Stimulated activated CD4-positive, alpha-beta T cell treated with anti-CD3 and anti-CD28 coated beads, Interleukin-4, amount 100 ng/mL, for 24 hours (primary cell): ENCODE data around the gene C8B.

Experiments used
- DNase-seq: peaks from one replicate; pipeline ENCODE4 v3.0.0-alpha.2; 2020

Gene C8B

DNA sequence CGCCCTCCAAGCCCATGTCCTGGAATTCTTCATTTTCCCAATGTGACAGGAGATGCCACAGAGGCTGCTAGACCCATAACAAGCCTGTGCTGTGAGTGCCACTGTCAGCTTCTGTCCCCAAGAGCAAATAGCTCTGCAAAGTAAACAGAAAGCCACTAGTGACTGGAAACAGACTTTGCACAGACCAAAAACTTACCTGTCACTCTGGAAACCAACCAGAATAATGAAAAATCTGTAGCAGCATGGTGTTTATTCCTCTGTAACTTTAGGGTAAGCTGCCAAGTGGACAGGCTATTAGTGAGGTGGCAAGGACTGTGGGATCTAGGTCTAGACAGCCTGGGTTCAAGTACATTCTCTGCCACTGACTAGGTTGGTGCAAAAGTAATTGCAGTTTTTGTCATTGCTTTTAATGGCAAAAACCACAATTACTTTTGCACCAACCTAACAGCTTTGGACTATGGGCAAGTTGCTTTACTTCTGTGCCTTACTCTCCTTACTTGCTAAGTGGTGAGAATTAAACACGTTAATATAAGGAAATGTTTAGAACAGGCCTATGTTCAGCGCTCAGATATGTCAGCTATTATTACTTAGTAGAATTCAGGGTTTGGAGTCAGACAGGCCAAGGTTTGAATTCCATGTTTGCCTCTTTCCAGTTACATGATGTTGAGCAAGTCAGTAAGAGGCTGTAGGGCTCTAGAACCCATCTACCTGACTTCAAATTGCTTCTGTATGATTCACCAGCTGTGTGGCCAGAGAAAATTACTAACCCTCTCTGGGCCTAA, at the start of gene C8B:
Gene C8B (minus strand): TSS at position 100 of the 782 bp plus-strand sequence. CDS start 67 bp downstream, at position 33.
- DNase-seq: no peak

DNA sequence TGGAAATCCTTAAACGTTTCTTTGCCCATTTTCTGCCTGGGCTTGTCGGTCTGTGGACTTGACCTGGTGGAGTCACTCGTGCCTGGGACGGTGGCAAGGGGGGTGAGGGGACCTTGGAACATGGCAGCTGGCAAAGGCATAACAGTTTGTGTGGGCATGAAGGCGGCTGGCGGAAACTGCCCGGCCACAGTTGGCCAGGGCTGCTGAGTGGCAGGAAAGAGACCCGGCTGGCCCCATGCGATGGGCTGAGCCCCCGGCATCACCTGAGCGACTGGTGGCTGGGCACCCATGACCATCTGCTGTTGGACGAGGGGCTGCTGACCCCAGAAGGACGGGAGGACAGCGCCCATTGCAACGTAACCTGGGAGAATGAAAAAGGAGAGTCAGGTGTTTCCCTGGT, 49.3 kb upstream of the C8B start:
- no peak for DNase-seq

DNA sequence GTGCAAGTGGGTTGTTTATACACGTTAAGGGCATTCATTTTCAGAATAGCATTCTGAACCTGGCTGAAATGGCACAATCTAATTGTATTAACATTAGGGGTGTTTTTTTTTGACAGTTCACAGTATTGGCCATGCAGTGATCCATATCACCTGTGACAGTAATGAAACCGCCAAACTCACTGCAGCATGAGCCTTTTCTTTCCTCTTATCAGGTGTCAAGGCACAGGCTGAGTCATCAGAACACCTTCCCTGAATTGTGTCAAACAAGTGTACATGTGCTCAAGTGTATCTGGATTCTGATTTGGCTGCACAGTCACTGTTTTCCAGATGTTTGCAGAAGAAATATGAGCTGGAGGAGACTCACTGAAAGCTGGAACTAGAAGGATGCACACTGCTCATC, 47.7 kb upstream of the C8B start:
- no peak for DNase-seq

DNA sequence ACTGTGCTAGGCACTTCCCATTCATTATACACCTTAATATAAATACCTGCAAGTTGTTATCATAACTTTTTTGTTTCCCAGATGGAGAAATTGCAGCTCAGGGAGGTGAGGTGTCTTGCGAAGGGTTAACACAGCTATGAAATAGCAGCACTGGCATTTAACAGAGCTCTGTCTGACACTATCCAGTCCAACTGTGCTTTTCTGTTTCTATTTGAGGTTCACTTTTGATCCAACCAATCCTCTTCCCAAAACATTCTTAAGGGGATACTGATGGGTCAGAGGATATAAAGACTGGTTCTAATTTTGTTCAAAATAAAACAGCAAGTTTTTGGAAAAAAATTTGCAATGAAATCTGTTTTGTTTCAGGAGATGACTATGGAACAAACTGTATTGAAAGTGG, 46.5 kb upstream of the C8B start:
- DNase-seq: no peak

DNA sequence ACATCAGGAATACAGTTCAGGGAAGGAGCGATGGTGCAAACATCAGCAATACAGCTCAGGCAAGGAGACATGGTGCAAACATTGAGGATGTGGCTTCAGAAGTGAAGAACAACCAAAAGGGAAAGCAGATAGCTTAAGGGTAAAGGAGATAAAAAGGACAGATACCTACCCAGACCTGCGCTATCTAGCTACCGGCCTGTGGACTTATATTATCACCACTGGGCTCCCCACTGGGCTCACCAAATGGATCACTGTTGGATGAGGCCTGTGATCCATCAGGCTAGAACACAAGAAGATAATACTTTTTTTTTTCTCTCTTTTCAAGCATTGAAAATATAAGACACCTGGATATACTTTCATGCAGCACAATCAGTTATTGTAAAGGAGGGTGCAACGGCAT, 44.7 kb upstream of the C8B start:
- DNase-seq: no peak

DNA sequence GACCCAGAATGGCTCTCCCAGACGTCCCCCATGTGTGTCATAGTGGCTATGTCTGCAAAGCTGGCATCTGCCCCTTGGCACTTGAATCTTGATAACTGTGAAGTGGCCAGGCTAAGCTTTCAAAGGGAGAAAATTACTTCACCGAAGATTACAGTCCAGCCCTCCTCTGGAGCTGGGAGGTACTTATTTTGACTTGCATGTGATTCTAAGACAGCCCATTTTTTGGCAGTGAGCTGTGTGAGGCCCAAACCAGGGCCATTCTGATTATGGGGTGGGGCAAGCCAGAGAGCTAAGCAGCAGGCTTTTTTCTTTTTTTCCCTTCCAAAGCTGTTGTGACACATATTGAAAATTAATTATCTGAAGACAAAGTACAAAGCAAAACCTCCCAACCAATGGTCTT, 42.1 kb upstream of the C8B start:
- DNase-seq: no peak

DNA sequence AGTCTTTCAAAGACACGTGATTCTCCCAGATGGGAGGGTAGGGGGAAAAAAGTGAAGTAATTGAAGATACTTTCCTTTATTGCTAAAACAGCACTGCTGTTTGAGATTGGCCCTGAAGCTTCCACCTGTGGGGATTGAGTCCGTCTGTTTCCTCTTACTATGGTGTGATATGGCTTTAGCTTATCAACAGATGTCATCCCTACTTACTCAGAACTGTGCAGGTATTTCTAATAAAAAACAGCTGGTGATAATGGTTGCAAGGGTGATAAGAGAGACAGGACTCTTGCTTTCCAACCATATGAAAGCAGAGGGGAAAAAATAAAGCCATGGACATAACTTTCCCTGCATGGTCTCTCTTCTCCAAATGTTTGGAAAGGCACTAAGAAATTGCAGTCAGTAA, 41.7 kb upstream of the C8B start:
- DNase-seq: no peak

DNA sequence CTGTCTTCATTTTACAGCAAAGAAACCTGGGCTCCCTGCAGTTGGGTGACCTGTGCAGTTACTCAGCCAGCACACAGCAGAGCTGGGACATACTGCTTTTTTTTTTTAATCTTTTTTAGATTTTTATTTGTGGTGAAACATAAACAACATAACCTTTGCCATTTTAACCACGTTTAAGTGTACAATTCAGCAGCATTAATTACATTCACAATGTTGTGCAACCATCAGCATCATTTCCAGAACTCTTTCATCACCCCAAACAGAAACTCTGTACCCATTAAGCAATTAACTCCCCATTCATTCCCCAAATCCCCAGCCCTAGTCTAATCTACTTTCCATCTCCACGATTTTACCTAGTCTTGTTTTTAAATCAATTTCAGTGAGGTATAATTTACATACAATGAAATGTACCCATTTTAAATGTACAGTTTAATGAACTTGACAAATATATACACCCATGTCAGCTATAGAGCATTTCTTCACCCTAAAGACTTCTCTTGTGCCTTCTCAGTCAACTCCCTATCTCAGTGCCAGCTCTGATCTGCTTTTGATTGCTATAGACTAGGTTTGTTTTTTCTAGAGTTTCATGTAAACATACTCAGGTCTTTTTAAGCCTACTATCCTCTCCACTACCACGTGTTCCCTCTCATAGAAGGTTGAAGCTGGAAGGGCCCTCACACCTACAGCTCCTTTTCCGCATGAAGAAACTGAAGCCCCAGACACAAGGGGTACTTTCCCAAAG, 37.8 kb upstream of the C8B start:
- no peak for DNase-seq

DNA sequence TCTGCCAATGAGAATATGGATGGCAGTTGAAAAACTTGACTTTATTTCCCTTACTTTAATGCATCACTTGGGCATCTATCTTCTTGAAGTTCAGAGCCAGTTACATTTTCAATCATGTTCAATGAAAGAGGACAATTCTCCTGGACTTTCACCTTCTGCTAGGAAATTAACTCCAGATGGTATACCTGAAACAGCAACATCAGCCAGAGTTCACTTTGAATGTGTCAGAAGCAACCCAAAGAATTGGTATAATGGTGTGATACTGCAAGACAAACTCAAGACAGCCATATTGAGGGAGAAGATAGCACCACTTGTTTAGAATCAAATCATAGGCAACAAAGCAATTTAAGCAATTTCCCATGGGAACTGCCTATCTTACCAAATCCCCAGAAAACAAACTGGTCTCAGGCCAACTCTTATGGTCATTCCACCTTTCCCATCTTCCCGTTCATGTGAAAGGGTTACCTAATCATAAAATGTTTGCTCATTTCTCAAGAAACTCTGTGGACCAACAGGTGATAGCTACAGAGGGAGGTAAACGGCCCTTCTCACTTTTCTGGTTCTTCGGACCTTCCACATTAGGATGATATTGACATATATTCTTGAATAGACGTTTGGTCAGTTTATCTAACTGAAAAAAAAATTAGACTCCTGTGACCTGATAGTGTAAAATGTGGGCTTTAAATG, 29.7 kb upstream of the C8B start:
- no peak for DNase-seq

DNA sequence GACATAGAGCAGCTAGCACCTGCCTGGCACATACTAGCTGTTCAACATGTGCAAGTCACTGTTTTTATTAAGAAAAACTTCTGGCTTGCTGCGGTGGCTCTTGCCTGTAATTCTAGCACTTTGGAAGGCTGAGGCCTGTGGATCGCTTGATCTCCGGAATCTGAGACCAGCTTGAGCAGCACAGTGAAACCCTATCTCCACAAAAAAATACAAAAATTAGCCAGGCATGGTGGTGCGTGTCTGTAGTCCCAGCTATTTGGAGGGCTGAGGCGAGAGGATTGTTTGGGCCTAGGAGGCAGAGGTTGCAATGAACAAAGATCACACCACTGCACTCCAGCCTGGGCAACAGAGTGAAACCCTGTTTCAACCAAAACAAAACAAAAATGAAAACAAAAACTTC, 27.7 kb upstream of the C8B start:
- DNase-seq: no peak

DNA sequence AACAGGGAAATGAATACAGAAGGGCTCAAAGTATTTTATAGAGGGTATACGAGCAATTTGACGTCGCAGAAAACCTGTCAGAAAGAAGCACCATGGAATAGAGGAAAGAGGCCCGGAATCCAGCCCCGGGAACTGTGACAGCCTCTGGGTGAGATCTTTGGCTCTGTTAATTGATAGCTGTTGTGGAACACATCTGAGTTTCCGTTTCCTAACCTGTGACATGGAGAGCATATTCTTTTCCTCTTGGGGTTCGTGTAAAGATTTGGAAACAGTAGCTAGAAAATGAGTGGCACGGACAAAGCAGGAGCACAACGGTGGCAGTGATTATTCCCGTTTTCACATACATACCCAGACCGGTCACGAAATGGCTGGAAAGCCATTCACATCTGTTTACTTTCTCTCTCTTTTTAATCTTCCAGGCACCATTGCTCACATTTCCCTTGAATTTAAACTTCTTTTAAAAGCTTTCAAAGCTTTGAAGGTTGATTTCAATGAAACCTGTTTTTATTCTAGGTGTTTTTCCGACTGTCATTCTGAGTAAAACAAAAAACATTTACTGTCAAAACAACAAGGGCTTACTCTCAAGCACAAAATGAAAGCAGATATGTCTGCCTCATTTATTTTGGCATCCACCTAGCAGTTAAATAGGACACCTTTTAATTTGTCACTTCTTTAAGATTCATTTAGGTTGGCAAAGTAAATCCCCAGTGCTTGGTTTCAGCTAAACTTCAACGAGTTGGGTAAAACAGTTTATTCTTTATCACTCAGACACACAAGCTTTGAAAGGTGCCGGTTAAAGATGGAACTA, 26.7 kb upstream of the C8B start:
- no peak for DNase-seq

DNA sequence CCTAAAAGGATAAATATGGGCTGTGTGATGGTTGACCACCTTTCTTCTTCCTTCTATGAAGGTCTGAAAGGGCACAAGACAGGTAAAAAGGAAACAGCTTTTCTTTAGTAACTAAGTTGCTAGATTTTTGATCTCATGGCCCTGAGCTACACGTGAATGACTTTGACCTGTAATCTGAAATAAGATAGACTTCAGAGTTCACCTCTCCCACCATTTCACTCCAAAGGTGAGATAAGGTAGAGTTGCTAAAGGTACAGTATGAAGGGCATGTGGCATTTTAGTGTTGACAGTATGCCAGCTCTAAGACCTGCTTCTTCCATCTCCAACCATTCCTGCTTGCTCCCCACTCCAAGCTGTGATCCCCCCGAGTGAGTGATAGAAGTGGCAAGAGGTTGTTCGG, 25.8 kb upstream of the C8B start:
- no peak for DNase-seq

DNA sequence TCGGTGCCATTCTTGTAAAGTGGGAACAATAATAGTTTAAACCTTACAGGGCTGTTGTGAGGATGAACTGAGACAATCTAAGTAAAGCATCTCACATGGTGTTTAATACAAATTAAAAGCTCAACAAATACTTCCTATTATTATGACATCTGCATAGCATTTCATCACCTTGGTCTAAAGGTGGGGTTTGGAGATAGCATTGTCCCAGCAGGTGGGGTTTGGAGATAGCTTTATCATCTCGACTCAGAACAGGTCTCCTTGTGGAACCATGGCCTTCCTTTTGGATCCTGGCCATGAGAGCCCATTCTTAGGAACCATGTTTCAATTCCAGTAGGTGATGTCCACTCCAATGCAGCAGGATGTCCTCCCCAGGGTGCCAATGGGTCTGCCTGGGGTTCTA, 20.6 kb upstream of the C8B start:
- no peak for DNase-seq

DNA sequence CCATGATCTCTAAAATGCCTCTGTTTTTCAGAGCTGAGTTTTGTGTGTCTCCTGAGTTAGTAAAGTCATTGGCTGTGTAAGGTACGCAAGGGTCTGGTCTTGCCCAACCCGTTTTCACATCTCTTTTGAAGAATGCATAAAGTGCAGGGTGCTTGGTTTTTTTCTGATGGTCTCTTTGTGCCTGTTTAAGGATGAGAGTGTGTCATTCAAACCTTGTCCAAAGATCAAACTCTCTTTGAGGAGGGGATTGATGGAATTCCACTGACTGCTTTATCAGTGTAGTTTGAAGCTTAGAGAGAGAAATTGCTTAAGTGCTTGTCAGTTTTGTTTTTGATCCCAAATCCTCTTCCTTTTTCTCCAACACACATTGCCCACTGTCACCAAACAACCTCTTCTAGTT, 20.0 kb upstream of the C8B start:
- DNase-seq: no peak

DNA sequence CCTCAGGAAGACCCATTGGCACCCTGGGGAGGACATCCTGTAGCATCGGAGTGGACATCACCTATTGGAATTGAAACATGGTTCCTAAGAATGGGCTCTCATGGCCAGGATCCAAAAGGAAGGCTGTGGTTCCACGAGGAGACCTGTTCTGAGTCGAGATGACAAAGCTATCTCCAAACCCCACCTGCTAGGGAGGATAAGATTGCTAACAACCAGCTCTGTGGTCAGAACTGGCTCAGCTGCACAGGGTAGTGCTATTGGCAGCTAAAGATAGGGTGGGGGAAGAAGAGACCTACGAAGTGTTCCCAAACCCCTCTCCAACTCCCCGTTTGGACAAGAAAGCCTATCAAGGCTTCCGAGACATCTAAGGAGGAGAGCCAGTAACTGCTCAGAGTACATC, 17.7 kb upstream of the C8B start:
- no peak for DNase-seq

DNA sequence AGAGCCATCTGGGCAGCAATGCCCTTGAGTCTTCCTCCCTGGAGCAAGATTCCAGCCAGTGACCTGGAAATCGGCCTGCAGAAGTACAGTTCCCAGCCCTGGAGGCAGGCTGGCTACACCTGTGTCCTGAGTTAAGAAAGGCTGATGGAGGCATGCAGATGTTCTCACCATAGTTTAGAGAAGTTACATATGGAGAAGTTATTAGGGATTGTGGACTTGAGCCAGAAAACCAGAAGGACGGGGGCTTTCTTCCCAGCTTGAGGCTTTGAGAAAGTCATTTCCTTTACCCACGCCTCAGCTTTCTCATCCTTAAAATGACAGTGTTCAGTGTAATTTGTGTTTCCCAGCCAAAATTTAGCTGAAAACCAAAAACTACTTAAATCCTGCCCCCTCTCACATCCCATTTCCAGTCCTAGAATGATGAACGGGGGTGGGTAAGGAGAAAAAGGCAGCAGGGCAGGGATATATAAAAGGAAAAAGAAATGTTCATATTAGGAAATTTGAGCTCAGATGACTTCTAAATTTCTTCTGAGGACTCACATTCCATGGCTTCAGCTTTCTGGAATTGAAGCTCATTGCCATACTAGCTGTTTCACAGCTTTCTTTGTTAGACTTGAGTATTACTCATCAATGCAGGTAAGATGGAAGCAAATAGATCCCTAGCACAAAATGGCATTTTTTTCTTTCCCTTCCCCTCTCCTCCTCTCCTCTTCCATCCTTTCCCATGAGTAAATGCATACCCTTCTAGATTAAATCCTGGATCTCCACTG, 14.4 kb upstream of the C8B start:
- DNase-seq: no peak

DNA sequence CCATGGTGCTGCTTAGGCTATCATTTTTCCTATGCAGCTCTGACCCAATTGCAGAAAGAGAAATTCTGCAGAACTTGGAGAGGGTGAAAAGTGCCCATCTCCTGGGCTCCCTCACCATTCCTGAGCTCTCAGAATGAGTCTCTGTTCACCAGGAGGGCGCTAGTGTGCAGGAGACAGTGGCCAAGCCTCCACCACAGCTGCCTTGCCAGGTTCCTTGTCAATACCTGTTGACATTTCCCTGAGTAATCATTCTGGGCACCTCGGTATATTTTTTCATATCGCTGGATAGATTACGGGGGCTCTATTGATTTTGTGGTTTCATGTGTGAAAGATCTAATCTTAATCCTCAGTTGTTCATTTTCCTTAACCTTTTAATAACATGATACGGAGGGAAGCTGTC, 13.0 kb upstream of the C8B start:
- DNase-seq: no peak

DNA sequence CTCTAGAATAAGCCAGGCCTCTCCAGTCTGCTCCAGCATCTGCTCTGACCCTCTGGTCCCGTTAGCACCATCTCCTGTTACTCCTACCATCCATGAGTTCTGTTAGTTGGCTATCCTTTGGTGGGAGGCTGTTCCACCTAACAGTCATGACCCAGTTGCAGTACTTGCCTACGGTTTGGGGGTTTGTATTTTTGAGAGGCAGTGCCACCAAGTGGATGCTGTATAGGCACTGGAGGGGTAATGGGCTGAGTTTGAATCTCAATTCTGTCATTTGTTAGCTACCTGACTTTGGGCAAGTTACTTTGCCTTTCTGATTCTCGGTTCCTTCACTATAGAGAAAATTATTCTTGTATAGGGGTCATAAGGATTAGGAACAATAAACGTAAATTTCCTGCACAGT, 12.1 kb upstream of the C8B start:
- DNase-seq: no peak

DNA sequence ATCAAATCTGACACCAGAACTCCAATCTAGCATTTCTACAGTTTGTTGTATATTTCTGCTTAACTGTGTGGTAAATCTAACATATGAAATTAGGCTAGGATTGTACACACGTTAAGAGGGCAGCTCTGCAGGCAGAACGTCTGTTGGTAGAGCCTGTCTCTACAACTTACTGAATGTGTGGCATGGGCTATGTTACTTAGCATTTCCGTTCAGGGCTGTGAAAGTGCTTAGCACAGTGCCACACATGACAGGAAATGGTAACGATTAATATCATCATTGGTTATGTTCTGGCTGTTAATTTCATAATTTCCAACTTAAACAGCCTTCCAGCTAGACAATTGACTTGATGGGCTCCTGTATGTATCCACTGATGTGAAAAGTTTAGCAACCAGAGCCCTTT, 9.6 kb upstream of the C8B start:
- no peak for DNase-seq

DNA sequence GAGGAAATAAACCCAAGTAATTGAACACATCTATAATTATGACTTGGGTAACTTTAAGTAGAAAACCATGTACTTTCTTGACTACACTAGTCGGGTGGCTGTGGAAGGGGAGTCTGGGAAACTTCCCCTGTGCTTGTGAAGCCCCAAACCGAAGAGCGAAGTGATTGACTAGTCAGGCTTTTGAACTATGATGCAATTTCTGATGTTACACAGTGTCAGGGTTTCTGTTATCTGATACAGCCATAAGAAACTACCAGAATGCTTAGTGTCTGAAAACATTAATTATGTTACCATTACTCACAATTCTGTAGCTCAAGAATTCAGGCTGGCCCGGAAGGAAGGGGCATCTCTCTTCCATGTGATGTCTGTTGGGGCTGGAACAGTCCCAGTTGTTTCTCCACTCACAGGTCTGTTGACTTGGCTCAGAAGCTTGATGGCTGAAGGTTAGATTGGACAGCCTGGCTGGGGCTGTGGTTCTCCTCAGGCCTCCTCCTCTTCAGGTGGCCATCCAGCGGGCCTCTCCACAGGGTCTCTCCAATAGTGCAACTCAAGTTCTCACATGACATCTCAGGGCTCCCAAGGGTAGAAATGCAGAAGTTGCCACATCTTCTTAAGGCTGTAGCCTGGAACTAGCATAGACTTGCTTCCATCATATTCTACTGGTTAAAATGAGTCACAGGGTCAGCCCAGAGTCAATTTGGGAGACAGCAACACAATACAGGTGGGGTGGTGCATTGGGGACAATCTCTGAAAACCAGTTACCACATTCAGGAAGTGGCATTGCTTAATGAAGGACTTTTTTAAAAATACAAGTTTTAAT, 8.3 kb upstream of the C8B start:
- no peak for DNase-seq

DNA sequence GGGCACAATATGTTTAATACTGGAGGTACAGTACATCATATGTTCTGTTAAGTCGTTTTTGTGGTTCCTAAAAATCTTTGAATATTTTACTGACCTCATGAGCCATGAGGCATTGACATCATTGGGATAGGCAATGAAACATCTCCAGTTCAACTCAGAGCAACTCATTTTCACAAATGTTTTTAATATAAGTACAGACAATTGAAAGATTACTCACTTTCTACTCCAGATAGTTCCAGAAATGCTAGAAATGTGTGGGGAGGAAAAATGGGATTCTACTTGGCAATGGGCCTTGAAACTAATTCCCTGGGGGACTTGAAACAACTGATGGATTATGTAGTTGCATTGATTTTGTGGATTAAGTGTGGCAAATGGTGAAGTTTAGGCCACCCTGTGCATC, 7.2 kb upstream of the C8B start:
- no peak for DNase-seq

DNA sequence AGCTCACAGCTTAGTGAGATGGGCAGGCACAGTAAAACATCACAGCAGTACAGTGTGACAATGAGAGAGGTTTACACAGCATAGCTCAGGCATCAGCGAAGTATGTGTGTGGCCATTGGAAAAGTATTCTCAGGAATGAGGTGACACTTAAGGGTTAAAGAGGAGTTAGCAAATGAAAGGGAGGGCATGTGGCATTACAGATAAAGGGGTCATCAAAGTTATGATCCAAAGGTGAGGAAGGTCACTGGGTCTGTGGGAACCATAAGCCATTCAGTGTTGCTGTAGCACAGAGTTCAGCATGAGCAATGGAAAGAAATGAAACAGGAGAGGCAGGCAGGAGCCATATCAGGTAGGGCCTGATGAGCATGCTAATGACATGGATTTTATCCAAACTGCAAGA, 4.5 kb upstream of the C8B start:
- no peak for DNase-seq
